Activated CD4-positive, alpha-beta T cell treated with anti-CD3 and anti-CD28 coated beads, Interleukin-2, amount 10 ng/mL, durations not matched to agents 24 days and 14 days (primary cell): ENCODE data around the gene ATN1. TPM values are rescaled to one million over a fixed set of nuclear protein-coding genes. Genes with fewer than 3 reads are reported as not detected.
"Not testable (repeated sequence)": the region's sequence is repeated elsewhere in the genome, so short reads cannot be mapped to it uniquely, and the experiment has no call there.

Experiments
- DNase-seq: peaks from one replicate; pipeline ENCODE4 v3.0.0; 2022
- H3K27ac Mint-ChIP-seq: one replicate; pipeline ENCODE4 v1.8.0; 2022; ENCODE audit warnings: mild to moderate bottlenecking, mixed read lengths
- H3K27me3 Mint-ChIP-seq: one replicate; pipeline ENCODE4 v1.8.0; 2022; ENCODE audit warnings: mixed read lengths
- H3K36me3 Mint-ChIP-seq: one replicate; pipeline ENCODE4 v1.8.0; 2022; ENCODE audit warnings: low read depth, mild to moderate bottlenecking, mixed read lengths
- H3K4me1 Mint-ChIP-seq: one replicate; pipeline ENCODE4 v1.8.0; 2021; ENCODE audit warnings: mixed read lengths
- H3K4me3 Mint-ChIP-seq: one replicate; pipeline ENCODE4 v1.8.0; 2022; ENCODE audit warnings: mild to moderate bottlenecking, moderate library complexity, mixed read lengths
- H3K9me3 Mint-ChIP-seq: one replicate; pipeline ENCODE4 v1.8.0; 2021; ENCODE audit warnings: mixed read lengths
- intact Hi-C: fragments of 100-400 bp; cut with micrococcal nuclease; formaldehyde crosslinking; loops from one replicate; pipeline ENCODE4 v1.15.1; 2023
- total RNA-seq: library from RNA; stranded (reverse); gene quantifications from 2 replicates; pipeline ENCODE4 v1.2.3, GENCODE V29; 2022

ATN1 gene
- total RNA-seq, 1 donor from 2014 or later = 66.8 TPM

GRCh38 chr12:6894321-6894720 lies 33.4 kb upstream of the ATN1 start:
- intact Hi-C loops = no loop called here
- no peak for DNase-seq
- Mint-ChIP-seq H3K4me3 (no peak overlapping the region), H3K27me3 (no peaks in the 10 kb centered on the region), H3K4me1 (peaks cover 18% of the 10 kb centered on the region), H3K27ac (no peak overlapping the region), H3K9me3 (no peaks in the 10 kb centered on the region), H3K36me3 (peaks cover 5% of the 10 kb centered on the region)

GRCh38 chr12:6896846-6897435 lies 30.8 kb upstream of the ATN1 start:
- no peaks in the 10 kb centered on the region for H3K9me3 Mint-ChIP-seq
- no peak overlapping the region for H3K4me3 Mint-ChIP-seq
- intact Hi-C loops = no loop called here
- no peak for DNase-seq
- no peaks in the 10 kb centered on the region for H3K36me3 Mint-ChIP-seq
- H3K4me1 Mint-ChIP-seq = peaks cover 14% of the 10 kb centered on the region
- H3K27me3 Mint-ChIP-seq = no peaks in the 10 kb centered on the region
- no peak overlapping the region for H3K27ac Mint-ChIP-seq

GRCh38 chr12:6899427-6899826 lies 28.3 kb upstream of the ATN1 start:
- peaks cover 8% of the 10 kb centered on the region for H3K4me1 Mint-ChIP-seq
- intact Hi-C loops = no loop called here
- no peaks in the 10 kb centered on the region for H3K36me3 Mint-ChIP-seq
- no peak for DNase-seq
- H3K27me3 Mint-ChIP-seq = no peaks in the 10 kb centered on the region
- no peak overlapping the region for H3K27ac Mint-ChIP-seq
- no peaks in the 10 kb centered on the region for H3K9me3 Mint-ChIP-seq
- H3K4me3 Mint-ChIP-seq = no peak overlapping the region

GRCh38 chr12:6899837-6900519 lies 27.8 kb upstream of the ATN1 start:
- DNase-seq = peak; percentile 71
- Mint-ChIP-seq H3K4me1 (peaks cover 8% of the 10 kb centered on the region), H3K27ac (no peak overlapping the region), H3K9me3 (no peaks in the 10 kb centered on the region), H3K36me3 (no peaks in the 10 kb centered on the region), H3K27me3 (no peaks in the 10 kb centered on the region), H3K4me3 (no peak overlapping the region)
- intact Hi-C loops = no loop called here

- Mint-ChIP-seq H3K4me1 (peaks cover 8% of the 10 kb centered on the region), H3K27ac (no peak overlapping the region), H3K4me3 (no peak overlapping the region), H3K9me3 (no peaks in the 10 kb centered on the region), H3K36me3 (no peaks in the 10 kb centered on the region), H3K27me3 (no peaks in the 10 kb centered on the region)
- intact Hi-C loops = no loop called here
- DNase-seq = no peak
Measured at GRCh38 chr12:6902448-6902847, 25.3 kb upstream of the ATN1 start.

GRCh38 chr12:6903722-6904121 lies 24.0 kb upstream of the ATN1 start:
- no peaks in the 10 kb centered on the region for H3K36me3 Mint-ChIP-seq
- H3K4me1 Mint-ChIP-seq = peaks cover 8% of the 10 kb centered on the region
- no peaks in the 10 kb centered on the region for H3K9me3 Mint-ChIP-seq
- intact Hi-C loops = loop anchor here (1.0 kb wide), 3 partner anchors 12 to 30 kb away; partner anchors contain the start of gene SPSB2
- DNase-seq = no peak
- H3K27ac Mint-ChIP-seq = no peak overlapping the region
- H3K4me3 Mint-ChIP-seq = no peak overlapping the region
- peaks cover 2% of the 10 kb centered on the region for H3K27me3 Mint-ChIP-seq

- peak; percentile 100 for DNase-seq
- Mint-ChIP-seq H3K27me3 (peaks cover 2% of the 10 kb centered on the region), H3K4me1 (peaks cover 6% of the 10 kb centered on the region), H3K9me3 (no peaks in the 10 kb centered on the region), H3K27ac (peak within 1 kb of the TSS; percentile 17), H3K4me3 (no peak within 1 kb of the TSS), H3K36me3 (no peaks in the 10 kb centered on the region)
- intact Hi-C loops = loop anchor here (1.0 kb wide), 3 partner anchors 13 to 31 kb away; partner anchors contain the start of gene SPSB2
Measured at GRCh38 chr12:6904280-6905276, 23.2 kb upstream of the ATN1 start, which contains the start of gene LRRC23. LRRC23 (plus strand) TSS chr12:6904822; CDS start chr12:6905634, 812 bp downstream.

- H3K27ac Mint-ChIP-seq = no peak overlapping the region
- H3K4me1 Mint-ChIP-seq = no peaks in the 10 kb centered on the region
- H3K4me3 Mint-ChIP-seq = no peak overlapping the region
- peaks cover 2% of the 10 kb centered on the region for H3K27me3 Mint-ChIP-seq
- no peaks in the 10 kb centered on the region for H3K36me3 Mint-ChIP-seq
- no peaks in the 10 kb centered on the region for H3K9me3 Mint-ChIP-seq
- intact Hi-C loops = no loop called here
- DNase-seq = no peak
Measured at GRCh38 chr12:6905414-6906040, 22.2 kb upstream of the ATN1 start.

GRCh38 chr12:6908141-6908540 lies 19.6 kb upstream of the ATN1 start:
- H3K9me3 Mint-ChIP-seq, DNase-seq, H3K4me3 Mint-ChIP-seq, H3K4me1 Mint-ChIP-seq, H3K27ac Mint-ChIP-seq, H3K27me3 Mint-ChIP-seq, intact Hi-C loops, H3K36me3 Mint-ChIP-seq: not testable (repeated sequence)

GRCh38 chr12:6909421-6910145 lies 18.2 kb upstream of the ATN1 start:
- intact Hi-C loops = no loop called here
- no peaks in the 10 kb centered on the region for H3K9me3 Mint-ChIP-seq
- no peaks in the 10 kb centered on the region for H3K36me3 Mint-ChIP-seq
- no peak overlapping the region for H3K27ac Mint-ChIP-seq
- peaks cover 11% of the 10 kb centered on the region for H3K4me1 Mint-ChIP-seq
- H3K4me3 Mint-ChIP-seq = no peak overlapping the region
- peak; percentile 65 for DNase-seq
- peaks cover 2% of the 10 kb centered on the region for H3K27me3 Mint-ChIP-seq

- H3K27ac Mint-ChIP-seq = peak overlapping the region; percentile 60
- DNase-seq = no peak
- H3K27me3 Mint-ChIP-seq = peaks cover 2% of the 10 kb centered on the region
- H3K4me3 Mint-ChIP-seq = peak overlapping the region; percentile 99
- peaks cover 16% of the 10 kb centered on the region for H3K36me3 Mint-ChIP-seq
- H3K9me3 Mint-ChIP-seq = no peaks in the 10 kb centered on the region
- intact Hi-C loops = no loop called here
- peaks cover 33% of the 10 kb centered on the region for H3K4me1 Mint-ChIP-seq
Measured at GRCh38 chr12:6912164-6912935, 15.4 kb upstream of the ATN1 start.

GRCh38 chr12:6914246-6914946 lies 13.4 kb upstream of the ATN1 start, which contains the start of gene ENO2:
ENO2 (plus strand) TSS chr12:6914580; CDS start chr12:6915833, 1,253 bp downstream.
- peak; percentile 94 for DNase-seq
- H3K4me1 Mint-ChIP-seq = peaks cover 40% of the 10 kb centered on the region
- peak within 1 kb of the TSS; percentile 99 for H3K4me3 Mint-ChIP-seq
- peaks cover 26% of the 10 kb centered on the region for H3K36me3 Mint-ChIP-seq
- peak within 1 kb of the TSS; percentile 94 for H3K27ac Mint-ChIP-seq
- intact Hi-C loops = loop anchor here (1.0 to 2.0 kb wide), 4 partner anchors 23 to 50 kb away; partner anchors contain the start of genes C12orf57 and SPSB2
- H3K9me3 Mint-ChIP-seq = no peaks in the 10 kb centered on the region
- no peaks in the 10 kb centered on the region for H3K27me3 Mint-ChIP-seq
